Peyer's patch (tissue), 4 donors: Measurements from ENCODE around the gene ATRN. TPM values are rescaled to one million over a fixed set of nuclear protein-coding genes. Genes with fewer than 3 reads are reported as not detected.
A peak's percentile ranks its signal among the peaks of the same experiment; 100 is the strongest.

Experiments
- DNase-seq, 3 donors: peaks; one replicate each; pipeline ENCODE4 v3.0.0-alpha.2; 2017 to 2019
- H3K27ac ChIP-seq, 4 donors: fragments of 200-600 bp; sonication (generic); one replicate each; pipeline ENCODE4 v1.5.1; 2016 to 2019
- H3K27me3 ChIP-seq, 2 donors: fragments of 200-600 bp; sonication (generic); one replicate each; pipeline ENCODE4 v1.5.1; 2019
- H3K36me3 ChIP-seq, 3 donors: fragments of 200-600 bp; sonication (generic); one replicate each; pipeline ENCODE4 v1.5.1; 2016 to 2019
- H3K4me1 ChIP-seq, 4 donors: fragments of 200-600 bp; sonication (generic); one replicate each; pipeline ENCODE4 v1.5.1; 2016 to 2019
- H3K4me3 ChIP-seq, 4 donors: fragments of 200-600 bp; sonication (generic); 1 replicate in 3 of 4; 2 replicates in 1 of 4; pipeline ENCODE4 v1.5.1; 2016 to 2019; ENCODE audit warnings: mild to moderate bottlenecking in 1 of 4
- H3K9me3 ChIP-seq, 4 donors: fragments of 200-600 bp; sonication (generic); one replicate each; pipeline ENCODE4 v1.5.1; 2016 to 2019; ENCODE audit warnings: mild to moderate bottlenecking in 1 of 4
- POLR2A ChIP-seq, 2 donors: fragments of 450-650 bp; IDR thresholded peaks; one replicate each; pipeline ENCODE4 v1.5.1; 2017; ENCODE audit warnings: antibody characterized with exemption in 2 of 2, mild to moderate bottlenecking in 2 of 2, moderate library complexity in 2 of 2
- total RNA-seq, 4 donors: library from RNA; depleted of rRNA; stranded (reverse); fragments of >200 nt; gene quantifications; one replicate each; pipeline ENCODE4 v1.1.0, GENCODE V29; 2016
- TF ChIP-seq, protein P1 (sequence below), 6 experiments: fragments of 450-650 bp in 4 of 6; fragments of 200-600 bp in 2 of 6; sonication (generic) in 1 of 6; IDR thresholded peaks; one replicate each; pipeline ENCODE4 v1.5.1; 2017 to 2019; ENCODE audit warnings: antibody characterized with exemption in 6 of 6, mild to moderate bottlenecking in 3 of 6, moderate library complexity in 1 of 6

The ATRN gene
- total RNA-seq, 4 donors from 2014 or later, result 14.9 to 99.5 (median 54.9) TPM

DNA sequence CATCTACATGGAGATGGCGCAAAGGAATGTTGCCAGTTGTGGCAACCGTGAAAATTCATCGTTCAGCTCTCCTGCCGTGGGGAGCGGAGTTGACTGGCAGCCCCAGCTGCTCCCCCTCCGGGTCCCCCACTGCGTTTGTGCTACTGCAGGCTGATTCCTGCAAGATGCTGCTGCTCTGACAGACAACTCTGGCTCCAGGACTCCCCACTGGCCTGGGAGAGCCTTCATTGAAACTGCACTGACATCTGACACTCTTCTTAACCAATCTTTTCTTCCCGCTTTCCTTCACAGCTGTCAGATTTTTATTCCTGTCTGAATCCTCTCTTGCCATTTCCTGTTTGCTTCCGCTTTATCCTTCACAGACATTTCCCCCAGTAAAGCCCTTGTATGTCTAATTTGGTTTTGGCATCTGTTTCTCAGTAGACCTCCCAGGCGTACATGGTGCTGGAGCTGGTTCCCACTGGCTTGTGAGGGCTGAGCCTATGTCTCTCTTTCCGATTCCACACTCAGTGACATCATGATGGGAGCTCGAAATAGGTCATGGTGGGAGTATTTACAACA is 9.5 kb upstream of the ATRN start:
- no peaks in the 10 kb centered on the region for H3K9me3 ChIP-seq
- H3K27me3 ChIP-seq, result no peaks in the 10 kb centered on the region
- no peak for DNase-seq
- H3K4me1 ChIP-seq, result no peaks in the 10 kb centered on the region
- no peak overlapping the region for H3K4me3 ChIP-seq
- H3K27ac ChIP-seq, result no peak overlapping the region
- TF ChIP-seq, protein P1, sequence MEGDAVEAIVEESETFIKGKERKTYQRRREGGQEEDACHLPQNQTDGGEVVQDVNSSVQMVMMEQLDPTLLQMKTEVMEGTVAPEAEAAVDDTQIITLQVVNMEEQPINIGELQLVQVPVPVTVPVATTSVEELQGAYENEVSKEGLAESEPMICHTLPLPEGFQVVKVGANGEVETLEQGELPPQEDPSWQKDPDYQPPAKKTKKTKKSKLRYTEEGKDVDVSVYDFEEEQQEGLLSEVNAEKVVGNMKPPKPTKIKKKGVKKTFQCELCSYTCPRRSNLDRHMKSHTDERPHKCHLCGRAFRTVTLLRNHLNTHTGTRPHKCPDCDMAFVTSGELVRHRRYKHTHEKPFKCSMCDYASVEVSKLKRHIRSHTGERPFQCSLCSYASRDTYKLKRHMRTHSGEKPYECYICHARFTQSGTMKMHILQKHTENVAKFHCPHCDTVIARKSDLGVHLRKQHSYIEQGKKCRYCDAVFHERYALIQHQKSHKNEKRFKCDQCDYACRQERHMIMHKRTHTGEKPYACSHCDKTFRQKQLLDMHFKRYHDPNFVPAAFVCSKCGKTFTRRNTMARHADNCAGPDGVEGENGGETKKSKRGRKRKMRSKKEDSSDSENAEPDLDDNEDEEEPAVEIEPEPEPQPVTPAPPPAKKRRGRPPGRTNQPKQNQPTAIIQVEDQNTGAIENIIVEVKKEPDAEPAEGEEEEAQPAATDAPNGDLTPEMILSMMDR (IDR thresholded peaks at IDR 0.05), result no peak
- no peak for TF ChIP-seq POLR2A (IDR thresholded peaks at IDR 0.05)
- no peaks in the 10 kb centered on the region for H3K36me3 ChIP-seq

DNA sequence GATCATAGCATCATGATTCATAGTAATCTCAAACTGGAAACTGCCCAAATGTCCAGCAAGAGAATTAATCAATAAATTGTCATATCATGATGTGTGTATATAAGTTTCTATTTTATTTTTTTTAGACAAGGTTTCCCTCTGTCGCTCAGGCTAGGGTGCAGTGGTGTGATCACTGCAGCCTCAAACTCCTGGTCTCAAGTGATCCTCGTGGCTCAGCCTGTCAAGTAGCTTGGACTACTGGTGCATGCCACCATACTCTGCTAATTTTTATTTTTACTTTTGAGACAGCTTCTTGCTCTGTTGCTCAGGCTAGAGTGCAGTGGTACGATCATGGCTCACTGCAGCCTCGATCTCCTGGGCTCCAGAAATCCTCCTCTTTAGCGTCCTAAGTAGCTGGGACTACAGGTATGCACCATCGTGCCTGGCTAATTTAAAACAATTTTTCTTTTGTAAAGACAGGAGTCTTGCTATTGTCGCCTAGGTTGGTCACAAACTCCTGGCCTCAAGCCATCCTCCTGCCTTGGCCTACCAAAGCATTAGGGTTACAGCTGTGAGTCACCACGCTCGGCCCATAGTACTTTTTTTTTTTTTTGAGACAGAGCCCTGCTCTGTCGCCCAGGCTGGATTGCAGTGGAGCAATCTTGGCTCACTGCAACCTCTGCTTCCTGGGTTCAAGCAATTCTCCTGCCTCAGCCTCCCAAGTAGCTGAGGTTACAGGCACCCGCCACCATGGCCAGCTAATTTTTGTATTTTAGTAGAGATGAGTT is 8.7 kb upstream of the ATRN start:
- Histone ChIP-seq H3K27ac (no peak overlapping the region), H3K27me3 (no peaks in the 10 kb centered on the region), H3K36me3 (no peaks in the 10 kb centered on the region), H3K9me3 (no peaks in the 10 kb centered on the region), H3K4me1 (no peaks in the 10 kb centered on the region), H3K4me3 (no peak overlapping the region)
- TF ChIP-seq, protein P1 (IDR thresholded peaks at IDR 0.05), result no peak
- TF ChIP-seq POLR2A (IDR thresholded peaks at IDR 0.05), result no peak
- no peak for DNase-seq

DNA sequence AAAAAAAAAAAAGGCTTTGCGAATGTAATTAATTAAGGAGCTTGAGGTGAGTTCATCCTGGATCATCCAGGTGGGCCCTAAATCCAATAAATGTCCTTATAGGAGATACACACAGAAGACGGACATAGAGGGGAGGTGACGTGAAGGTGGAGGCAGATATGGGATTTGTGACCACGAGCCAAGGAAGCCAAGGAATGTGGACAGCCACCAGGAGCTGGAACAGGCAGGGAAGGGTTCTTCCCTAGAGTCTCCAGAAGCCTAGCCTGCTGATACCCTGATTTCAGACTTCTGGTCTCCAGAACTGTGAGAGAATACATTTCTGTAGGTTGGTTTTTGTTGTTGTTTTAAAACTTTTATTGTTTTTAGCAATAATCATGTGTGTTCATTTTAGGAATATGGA is 6.7 kb upstream of the ATRN start:
- no peaks in the 10 kb centered on the region for H3K36me3 ChIP-seq
- no peak overlapping the region for H3K4me3 ChIP-seq
- no peak for TF ChIP-seq POLR2A (IDR thresholded peaks at IDR 0.05)
- TF ChIP-seq, protein P1 (IDR thresholded peaks at IDR 0.05), result no peak
- H3K27ac ChIP-seq, result no peak overlapping the region
- no peaks in the 10 kb centered on the region for H3K27me3 ChIP-seq
- no peaks in the 10 kb centered on the region for H3K4me1 ChIP-seq
- no peak for DNase-seq
- H3K9me3 ChIP-seq, result no peaks in the 10 kb centered on the region

DNA sequence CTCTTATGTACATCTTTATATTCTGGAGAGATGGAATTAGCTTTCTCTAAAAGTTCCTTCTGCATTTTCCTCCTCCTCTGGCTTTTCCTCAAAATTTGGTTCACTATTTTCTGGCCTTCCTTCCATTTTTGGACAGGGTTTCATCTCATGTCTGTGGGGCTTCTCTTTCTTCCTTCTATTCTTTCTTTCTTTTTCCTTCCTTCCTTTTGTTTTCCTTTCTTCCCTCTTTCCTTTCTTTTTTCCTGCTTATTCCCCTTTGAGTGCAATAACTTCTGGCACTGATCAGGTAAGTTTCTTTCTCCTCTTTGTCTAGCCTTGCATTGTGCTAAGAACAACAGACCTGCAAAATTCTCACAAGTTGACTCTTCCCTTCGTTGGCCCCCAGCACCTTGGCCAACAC is 5.5 kb upstream of the ATRN start:
- H3K4me3 ChIP-seq, result no peak overlapping the region
- no peaks in the 10 kb centered on the region for H3K36me3 ChIP-seq
- H3K27ac ChIP-seq, result no peak overlapping the region
- no peak for DNase-seq
- TF ChIP-seq, protein P1 (IDR thresholded peaks at IDR 0.05), result no peak
- no peak for TF ChIP-seq POLR2A (IDR thresholded peaks at IDR 0.05)
- no peaks in the 10 kb centered on the region for H3K9me3 ChIP-seq
- H3K4me1 ChIP-seq, result no peaks in the 10 kb centered on the region
- H3K27me3 ChIP-seq, result no peaks in the 10 kb centered on the region

DNA sequence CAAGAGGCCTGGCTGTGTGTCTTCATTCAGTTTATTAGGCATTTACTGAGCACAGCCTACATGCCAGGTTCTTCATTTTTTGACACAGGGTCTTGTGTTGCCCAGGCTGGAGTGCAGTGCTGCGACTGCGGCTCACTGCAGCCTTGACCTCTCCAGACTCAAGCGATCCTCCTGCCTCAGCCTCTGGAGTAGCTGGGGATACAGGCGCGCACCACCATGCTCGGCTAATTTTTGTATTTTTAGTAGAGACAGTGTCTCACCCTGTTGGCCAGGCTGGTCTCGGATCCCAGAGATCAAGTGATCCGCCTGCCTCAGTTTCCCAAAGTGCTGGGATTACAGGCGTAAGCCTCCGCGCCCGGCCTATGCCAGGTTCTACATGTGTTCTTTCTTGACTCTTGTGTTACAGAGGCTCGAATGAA is 601 bp upstream of the ATRN start:
- Histone ChIP-seq H3K27ac (peak overlapping the region; percentile 74 to 82 (median 78)), H3K4me1 (peaks cover 0 to 27% (median 14%) of the 10 kb centered on the region in 4 donors), H3K9me3 (no peaks in the 10 kb centered on the region), H3K27me3 (no peaks in the 10 kb centered on the region), H3K36me3 (no peaks in the 10 kb centered on the region), H3K4me3 (peak overlapping the region; percentile 77 to 100 (median 86))
- DNase-seq, result no peak
- TF ChIP-seq POLR2A (IDR thresholded peaks at IDR 0.05), result no peak
- TF ChIP-seq, protein P1 (IDR thresholded peaks at IDR 0.05), result no peak
